WERI-Rb-1 (cell line): Measurements from ENCODE around the gene SPARC.

Experiments used
- DNase-seq: peaks from one replicate; pipeline ENCODE4 v3.0.0-alpha.2; 2020
- H3K27ac ChIP-seq: fragments of 250-450 bp; sonication (Bioruptor Pico); 2 replicates; pipeline ENCODE4 v1.5.1; 2020; ENCODE audit warnings: mild to moderate bottlenecking, moderate library complexity
- H3K27me3 ChIP-seq: fragments of 250-450 bp; sonication (Bioruptor Pico); 2 replicates; pipeline ENCODE4 v1.5.1; 2021; ENCODE audit warnings: mild to moderate bottlenecking, low read depth, moderate library complexity; ENCODE audit not compliant: insufficient read depth, severe bottlenecking
- H3K36me3 ChIP-seq: fragments of 250-450 bp; sonication (Bioruptor Pico); 2 replicates; pipeline ENCODE4 v1.5.1; 2020; ENCODE audit warnings: mild to moderate bottlenecking, moderate library complexity
- H3K4me3 ChIP-seq: 2 replicates; pipeline ENCODE4 v1.5.1; 2011; ENCODE audit warnings: low read depth, mild to moderate bottlenecking, control low read depth, low read length
- H3K9me3 ChIP-seq: fragments of 250-450 bp; sonication (Bioruptor Pico); 2 replicates; pipeline ENCODE4 v1.5.1; 2021; ENCODE audit warnings: mild to moderate bottlenecking, moderate library complexity; ENCODE audit not compliant: severe bottlenecking
- TF ChIP-seq, protein P1 (sequence below): IDR thresholded peaks from 2 replicates; pipeline ENCODE4 v1.5.1; 2011; ENCODE audit warnings: low read depth, mild to moderate bottlenecking, control low read depth, inconsistent platforms, low read length

SPARC gene

GRCh38 chr5:151676314-151676712, 10.4 kb downstream of the SPARC start:
- DNase-seq: no peak
- Histone ChIP-seq H3K4me3 (no peak overlapping the region), H3K27me3 (no peaks in the 10 kb centered on the region), H3K9me3 (no peaks in the 10 kb centered on the region), H3K27ac (no peak overlapping the region), H3K36me3 (peaks cover 9% of the 10 kb centered on the region)
- TF ChIP-seq, protein P1, sequence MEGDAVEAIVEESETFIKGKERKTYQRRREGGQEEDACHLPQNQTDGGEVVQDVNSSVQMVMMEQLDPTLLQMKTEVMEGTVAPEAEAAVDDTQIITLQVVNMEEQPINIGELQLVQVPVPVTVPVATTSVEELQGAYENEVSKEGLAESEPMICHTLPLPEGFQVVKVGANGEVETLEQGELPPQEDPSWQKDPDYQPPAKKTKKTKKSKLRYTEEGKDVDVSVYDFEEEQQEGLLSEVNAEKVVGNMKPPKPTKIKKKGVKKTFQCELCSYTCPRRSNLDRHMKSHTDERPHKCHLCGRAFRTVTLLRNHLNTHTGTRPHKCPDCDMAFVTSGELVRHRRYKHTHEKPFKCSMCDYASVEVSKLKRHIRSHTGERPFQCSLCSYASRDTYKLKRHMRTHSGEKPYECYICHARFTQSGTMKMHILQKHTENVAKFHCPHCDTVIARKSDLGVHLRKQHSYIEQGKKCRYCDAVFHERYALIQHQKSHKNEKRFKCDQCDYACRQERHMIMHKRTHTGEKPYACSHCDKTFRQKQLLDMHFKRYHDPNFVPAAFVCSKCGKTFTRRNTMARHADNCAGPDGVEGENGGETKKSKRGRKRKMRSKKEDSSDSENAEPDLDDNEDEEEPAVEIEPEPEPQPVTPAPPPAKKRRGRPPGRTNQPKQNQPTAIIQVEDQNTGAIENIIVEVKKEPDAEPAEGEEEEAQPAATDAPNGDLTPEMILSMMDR: no peak

- H3K36me3 ChIP-seq: peaks cover 11% of the 10 kb centered on the region
- no peaks in the 10 kb centered on the region for H3K27me3 ChIP-seq
- no peak overlapping the region for H3K4me3 ChIP-seq
- H3K27ac ChIP-seq: no peak overlapping the region
- no peaks in the 10 kb centered on the region for H3K9me3 ChIP-seq
- DNase-seq: no peak
- TF ChIP-seq, protein P1: no peak
Measured at GRCh38 chr5:151675611-151676313, 11.0 kb downstream of the SPARC start.

DNA sequence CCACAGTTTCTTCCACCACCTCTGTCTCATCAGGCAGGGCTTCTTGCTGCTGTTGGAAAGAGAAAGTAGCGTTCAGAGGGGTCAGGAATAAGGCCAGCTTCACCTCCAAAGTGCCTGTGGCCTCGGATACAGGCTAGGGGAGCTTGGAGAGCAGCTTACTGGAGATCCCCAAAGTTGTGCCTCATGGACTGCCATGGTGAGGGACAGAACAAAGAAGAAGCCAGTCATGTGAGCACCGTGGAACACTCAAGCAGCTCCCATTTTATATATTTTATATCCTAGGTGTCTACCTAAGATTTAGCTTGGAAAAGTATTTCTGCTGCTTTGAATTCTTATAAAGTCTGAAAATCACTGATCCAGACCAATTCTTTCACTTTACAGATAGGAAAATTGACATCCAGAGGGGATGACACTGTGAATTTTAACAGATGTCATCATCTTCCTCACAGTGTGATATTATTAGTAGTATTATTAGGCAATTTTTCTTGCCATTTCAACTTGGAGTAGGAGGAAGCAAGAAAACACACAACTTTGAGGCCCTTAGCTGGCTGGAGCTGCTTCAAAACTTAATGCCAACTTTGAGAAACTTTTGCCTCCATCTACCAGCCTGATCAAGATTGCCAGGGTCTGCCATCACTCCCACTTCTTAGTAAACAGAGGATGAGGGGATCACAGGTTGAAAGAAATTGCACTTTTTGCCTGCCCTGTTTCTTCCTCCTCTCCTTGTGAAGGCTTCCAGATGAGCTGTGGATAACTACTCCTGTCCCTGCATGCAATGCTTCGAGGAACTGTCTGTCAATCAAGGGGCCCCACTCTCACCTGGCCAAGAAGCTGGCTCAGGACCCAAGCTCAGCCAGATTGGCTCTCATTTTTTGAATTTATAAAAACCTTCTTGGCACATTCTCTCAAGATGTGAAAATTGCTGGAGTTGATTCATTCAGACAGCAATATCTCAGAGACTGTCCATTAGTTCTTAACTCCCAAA, 11.8 kb downstream of the SPARC start:
- TF ChIP-seq, protein P1: no peak
- H3K27ac ChIP-seq: no peak overlapping the region
- peaks cover 18% of the 10 kb centered on the region for H3K36me3 ChIP-seq
- no peak overlapping the region for H3K4me3 ChIP-seq
- DNase-seq: no peak
- H3K27me3 ChIP-seq: no peaks in the 10 kb centered on the region
- H3K9me3 ChIP-seq: no peaks in the 10 kb centered on the region

GRCh38 chr5:151673421-151673820, 13.3 kb downstream of the SPARC start:
- Histone ChIP-seq H3K36me3 (peaks cover 23% of the 10 kb centered on the region), H3K27ac (no peak overlapping the region)

DNA sequence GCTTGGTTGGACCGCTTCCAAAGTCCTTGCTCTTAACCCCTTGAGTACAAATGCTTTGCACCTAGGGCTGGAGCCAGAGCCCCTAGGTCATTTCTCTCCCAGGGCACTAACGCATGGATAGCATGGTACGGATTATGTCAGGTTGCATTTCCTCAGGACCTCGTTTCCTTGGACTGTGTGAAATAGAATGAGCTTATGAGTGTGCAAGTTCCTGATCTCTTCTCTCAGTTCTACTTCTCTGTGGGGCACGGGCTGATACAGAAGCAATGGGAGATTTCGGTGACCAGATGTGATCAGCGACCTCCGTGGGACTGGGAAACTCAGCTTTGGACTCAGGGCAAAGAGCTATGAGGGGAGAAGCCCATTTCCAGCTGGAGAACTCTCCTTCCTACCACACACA, 14.2 kb downstream of the SPARC start:
- Histone ChIP-seq H3K27me3 (no peaks in the 10 kb centered on the region), H3K27ac (peak overlapping the region; percentile 66), H3K36me3 (peaks cover 23% of the 10 kb centered on the region), H3K4me3 (no peak overlapping the region), H3K9me3 (no peaks in the 10 kb centered on the region)
- TF ChIP-seq, protein P1: no peak
- DNase-seq: no peak

More at GRCh38 chr5:151673421-151673820, 13.3 kb downstream of the SPARC start:
- TF ChIP-seq, protein P1: no peak
- H3K4me3 ChIP-seq: no peak overlapping the region
- no peak for DNase-seq
- H3K9me3 ChIP-seq: no peaks in the 10 kb centered on the region
- H3K27me3 ChIP-seq: no peaks in the 10 kb centered on the region
